NB4 (cell line): ENCODE results near the gene APP.

Source experiments
- DNase-seq: peaks from one replicate; pipeline ENCODE4 v3.0.0; 2010; ENCODE audit warnings: low read depth
- H3K4me3 ChIP-seq: one replicate; pipeline ENCODE4 v1.5.1; 2011; ENCODE audit warnings: mild to moderate bottlenecking, low read depth, low read length, moderate library complexity
- CTCF ChIP-seq: IDR thresholded peaks from one replicate; pipeline ENCODE4 v1.5.1; 2012; ENCODE audit warnings: low read depth, low read length
- MAX ChIP-seq: IDR thresholded peaks from 2 replicates; pipeline ENCODE4 v1.6.1; 2011; ENCODE audit warnings: low read depth, low read length
- MYC ChIP-seq: IDR thresholded peaks from 2 replicates; pipeline ENCODE4 v1.6.1; 2011; ENCODE audit warnings: low read depth, low read length
- POLR2A ChIP-seq: IDR thresholded peaks from 2 replicates; pipeline ENCODE4 v1.6.1; 2011; ENCODE audit warnings: mild to moderate bottlenecking; ENCODE audit not compliant: insufficient read length; ENCODE audit errors: extremely low read depth

Gene APP

GRCh38 chr21:26185021-26185420, 14.5 kb upstream of the APP start:
- H3K4me3 ChIP-seq: no peak overlapping the region
- DNase-seq: no peak
- TF ChIP-seq POLR2A: no peak
- no peak for TF ChIP-seq CTCF
- no peak for TF ChIP-seq MAX
- TF ChIP-seq MYC: no peak

DNA sequence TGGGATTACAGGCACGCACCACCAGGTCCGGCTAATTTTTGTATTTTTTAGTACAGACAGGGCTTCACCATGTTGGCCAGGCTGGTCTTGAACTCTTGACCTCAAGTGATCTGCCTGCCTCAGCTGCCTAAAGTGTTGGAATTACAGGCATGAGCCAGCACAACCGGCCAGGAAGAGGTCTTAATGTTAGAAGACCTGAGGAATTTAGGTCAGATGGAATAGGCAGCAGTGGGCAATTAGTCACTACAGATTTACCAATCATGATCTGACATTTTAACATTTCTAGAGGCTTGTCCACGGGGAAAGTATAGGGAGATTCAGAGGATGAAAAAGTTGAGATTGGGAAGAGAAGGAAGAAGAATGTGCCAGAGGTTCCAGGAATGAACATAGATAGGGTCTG, 8.9 kb upstream of the APP start:
- no peak overlapping the region for H3K4me3 ChIP-seq
- no peak for DNase-seq
- TF ChIP-seq MAX (no peak), CTCF (no peak)

- no peak for DNase-seq
- H3K4me3 ChIP-seq: no peak overlapping the region
- TF ChIP-seq CTCF: no peak
- no peak for TF ChIP-seq MYC
Measured at GRCh38 chr21:26177746-26178426, 7.3 kb upstream of the APP start.

GRCh38 chr21:26177187-26177586, 6.6 kb upstream of the APP start:
- no peak for DNase-seq
- no peak for TF ChIP-seq CTCF
- no peak for TF ChIP-seq MAX
- no peak for TF ChIP-seq MYC
- no peak for TF ChIP-seq POLR2A

DNA sequence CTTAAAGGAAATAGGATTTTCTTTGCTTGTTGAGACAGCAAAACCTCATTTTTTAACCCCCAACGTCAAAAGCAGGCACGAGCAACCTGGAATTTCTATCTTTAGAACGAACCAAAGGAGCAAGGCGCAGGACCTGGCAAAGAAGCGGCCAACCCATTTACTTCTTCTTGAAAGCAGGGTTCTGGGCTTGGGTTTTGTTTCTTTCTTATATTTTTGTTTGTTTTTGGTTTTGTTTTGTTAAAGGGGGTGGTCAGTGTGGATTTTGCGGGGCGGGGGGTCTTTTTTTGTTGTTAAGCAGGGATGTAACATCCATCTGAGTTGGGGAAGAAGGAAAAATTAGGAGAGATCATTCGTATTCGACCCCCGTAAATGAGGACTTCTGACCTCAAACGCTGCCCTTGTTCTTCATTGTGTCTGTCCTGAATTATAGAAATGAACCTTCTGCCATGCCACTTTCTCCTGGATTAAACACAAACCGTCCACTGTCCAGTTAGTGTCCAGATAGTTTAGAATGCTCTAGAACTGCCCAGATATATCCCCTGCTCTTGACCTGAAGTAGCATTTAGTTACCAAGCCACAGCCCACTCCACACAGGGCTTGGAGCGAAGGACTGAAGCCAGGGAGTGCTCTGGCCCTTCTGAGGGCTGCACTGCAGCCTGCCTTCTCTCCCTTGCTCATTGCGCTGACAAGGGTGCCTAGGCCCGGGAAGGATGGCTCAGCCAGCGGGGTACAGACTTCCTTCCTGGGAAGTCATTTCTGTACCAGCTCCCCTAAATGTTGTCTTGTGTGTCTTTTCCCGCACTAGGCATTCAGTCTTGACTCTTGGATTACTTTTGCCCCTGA, 909 bp upstream of the APP start:
- DNase-seq: no peak
- TF ChIP-seq MAX (no peak), CTCF (no peak), MYC (no peak), POLR2A (no peak)
- no peak overlapping the region for H3K4me3 ChIP-seq

More at GRCh38 chr21:26177187-26177586, 6.6 kb upstream of the APP start:
- H3K4me3 ChIP-seq: no peak overlapping the region
